HG02973 (cell line): Measurements from ENCODE around the gene ZNF467.

Experiments used
- ATAC-seq: cut with Tn5 transposase; IDR thresholded peaks from one replicate; pipeline ENCODE4 v1.9.1; 2021; ENCODE audit warnings: moderate library complexity; ENCODE audit not compliant: unreplicated experiment

The ZNF467 gene

GRCh38 chr7:149809215-149809614 lies 35.8 kb upstream of the ZNF467 start:
- ATAC-seq, result no peak

- ATAC-seq, result no peak
Measured at GRCh38 chr7:149808311-149808710, 34.9 kb upstream of the ZNF467 start.

- ATAC-seq, result no peak
Measured at GRCh38 chr7:149806726-149807125, 33.3 kb upstream of the ZNF467 start.

GRCh38 chr7:149804106-149804505 lies 30.7 kb upstream of the ZNF467 start:
- no peak for ATAC-seq

DNA sequence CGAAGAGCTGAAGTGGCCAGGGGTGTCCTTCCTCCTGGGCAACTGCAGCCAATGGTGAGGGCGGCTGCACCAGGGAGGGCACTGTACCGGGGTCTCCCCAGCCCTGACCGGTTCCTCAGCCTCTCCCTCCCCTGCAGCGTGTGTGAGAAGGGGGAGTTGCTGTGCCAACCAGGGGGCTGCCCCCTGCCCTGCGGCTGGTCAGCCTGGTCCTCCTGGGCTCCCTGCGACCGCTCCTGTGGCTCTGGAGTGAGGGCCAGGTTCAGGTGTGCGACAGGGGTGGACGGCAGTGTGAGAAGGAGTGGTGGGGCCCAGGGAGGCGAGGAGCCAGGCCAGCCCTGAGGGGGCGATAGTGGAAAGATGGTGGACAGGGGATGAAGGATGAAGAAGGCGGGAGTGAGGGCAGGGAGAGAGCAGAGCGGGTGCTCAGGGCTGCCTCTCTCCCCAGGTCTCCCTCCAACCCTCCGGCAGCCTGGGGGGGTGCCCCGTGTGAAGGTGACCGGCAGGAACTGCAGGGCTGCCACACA lies 30.2 kb upstream of the ZNF467 start:
- ATAC-seq, result no peak

DNA sequence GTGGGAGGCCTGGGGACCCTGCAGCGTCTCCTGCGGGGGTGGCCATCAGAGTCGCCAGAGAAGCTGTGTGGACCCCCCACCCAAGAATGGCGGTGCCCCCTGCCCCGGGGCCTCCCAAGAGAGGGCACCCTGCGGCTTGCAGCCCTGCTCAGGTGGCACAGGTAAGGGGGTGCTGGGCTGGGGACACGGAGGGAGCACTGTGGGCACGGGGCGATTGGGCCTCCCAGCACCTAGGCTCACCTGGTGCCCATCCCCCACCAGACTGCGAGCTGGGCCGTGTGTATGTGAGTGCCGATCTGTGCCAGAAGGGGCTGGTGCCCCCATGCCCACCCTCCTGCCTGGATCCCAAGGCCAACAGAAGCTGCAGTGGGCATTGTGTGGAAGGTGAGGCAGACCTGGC lies 29.6 kb upstream of the ZNF467 start:
- no peak for ATAC-seq

GRCh38 chr7:149801816-149802215 lies 28.4 kb upstream of the ZNF467 start:
- no peak for ATAC-seq

GRCh38 chr7:149801002-149801566 lies 27.7 kb upstream of the ZNF467 start:
- ATAC-seq, result no peak

DNA sequence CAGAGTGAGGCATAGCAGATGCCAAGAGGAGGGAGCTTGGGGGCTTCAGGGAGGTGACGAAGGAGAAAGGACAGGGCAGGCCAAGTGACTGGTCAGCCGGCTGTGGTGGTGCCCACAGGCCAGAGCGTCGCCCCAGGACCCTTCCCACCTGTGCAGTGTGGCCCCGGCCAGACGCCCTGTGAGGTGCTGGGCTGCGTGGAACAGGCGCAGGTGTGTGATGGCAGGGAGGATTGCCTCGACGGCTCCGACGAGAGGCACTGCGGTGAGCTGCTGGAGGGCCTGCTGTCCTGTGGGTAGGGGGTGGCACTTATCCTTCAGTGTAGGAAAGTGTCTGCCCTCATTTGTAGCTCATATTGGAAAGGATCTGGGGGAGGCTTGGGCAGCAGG lies 26.8 kb upstream of the ZNF467 start:
- ATAC-seq, result no peak

- no peak for ATAC-seq
Measured at GRCh38 chr7:149799397-149800168, 26.2 kb upstream of the ZNF467 start.

GRCh38 chr7:149797771-149798170 lies 24.4 kb upstream of the ZNF467 start:
- ATAC-seq, result no peak

DNA sequence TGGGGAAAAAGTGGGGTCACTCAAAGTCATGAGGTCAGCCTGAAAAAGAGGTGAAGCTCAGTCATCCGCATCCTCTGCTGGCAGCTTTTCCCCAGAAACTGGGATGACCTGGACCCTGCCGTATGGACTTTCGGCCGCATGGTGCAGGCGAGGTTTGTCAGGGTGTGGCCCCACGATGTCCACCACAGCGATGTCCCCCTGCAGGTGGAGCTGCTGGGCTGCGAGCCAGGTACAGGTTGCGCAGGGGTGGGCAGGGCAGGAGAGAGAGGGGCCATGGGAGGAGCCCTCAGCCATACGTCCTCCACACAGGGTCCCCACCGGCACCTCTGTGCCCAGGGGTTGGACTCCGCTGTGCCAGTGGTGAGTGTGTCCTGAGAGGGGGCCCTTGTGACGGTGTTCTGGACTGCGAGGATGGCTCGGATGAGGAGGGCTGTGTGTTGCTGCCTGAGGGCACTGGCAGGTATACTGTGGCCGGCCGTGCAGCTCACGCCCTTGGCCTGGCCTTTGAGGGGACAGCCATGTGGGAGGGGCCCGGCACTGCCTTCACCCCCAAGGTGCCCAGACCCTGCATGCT lies 23.0 kb upstream of the ZNF467 start:
- no peak for ATAC-seq

- no peak for ATAC-seq
Measured at GRCh38 chr7:149795126-149795525, 21.7 kb upstream of the ZNF467 start.

GRCh38 chr7:149794661-149795060 lies 21.3 kb upstream of the ZNF467 start:
- ATAC-seq, result no peak

GRCh38 chr7:149793261-149793660 lies 19.9 kb upstream of the ZNF467 start:
- ATAC-seq, result no peak

GRCh38 chr7:149792220-149792595 lies 18.8 kb upstream of the ZNF467 start:
- ATAC-seq, result no peak

DNA sequence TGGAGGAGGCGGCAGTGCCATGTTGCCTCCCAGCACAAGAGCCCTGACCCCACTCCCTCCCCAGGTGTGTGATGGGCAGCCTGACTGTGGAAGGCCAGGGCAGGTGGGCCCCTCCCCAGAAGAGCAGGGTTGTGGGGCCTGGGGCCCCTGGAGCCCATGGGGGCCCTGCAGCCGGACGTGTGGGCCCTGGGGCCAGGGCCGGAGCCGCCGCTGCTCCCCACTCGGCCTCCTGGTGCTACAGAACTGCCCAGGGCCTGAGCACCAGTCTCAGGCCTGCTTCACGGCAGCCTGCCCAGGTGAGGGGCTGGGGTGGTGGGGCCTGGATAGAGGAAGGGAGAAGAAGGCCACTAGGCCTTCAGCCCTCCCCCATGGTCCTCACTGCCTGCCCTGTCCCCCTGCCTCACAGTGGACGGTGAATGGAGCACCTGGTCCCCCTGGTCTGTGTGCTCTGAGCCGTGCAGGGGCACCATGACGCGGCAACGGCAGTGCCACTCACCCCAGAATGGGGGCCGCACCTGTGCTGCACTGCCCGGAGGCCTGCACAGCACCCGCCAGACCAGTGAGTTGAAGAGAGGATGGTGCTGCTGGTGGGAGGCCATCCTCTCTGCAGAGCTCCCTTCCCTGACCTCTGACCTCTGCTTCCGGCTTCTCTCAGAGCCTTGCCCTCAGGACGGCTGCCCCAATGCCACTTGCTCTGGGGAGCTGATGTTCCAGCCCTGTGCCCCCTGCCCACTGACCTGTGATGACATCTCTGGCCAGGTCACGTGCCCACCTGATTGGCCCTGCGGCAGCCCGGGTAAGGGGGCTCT lies 18.2 kb upstream of the ZNF467 start:
- no peak for ATAC-seq

DNA sequence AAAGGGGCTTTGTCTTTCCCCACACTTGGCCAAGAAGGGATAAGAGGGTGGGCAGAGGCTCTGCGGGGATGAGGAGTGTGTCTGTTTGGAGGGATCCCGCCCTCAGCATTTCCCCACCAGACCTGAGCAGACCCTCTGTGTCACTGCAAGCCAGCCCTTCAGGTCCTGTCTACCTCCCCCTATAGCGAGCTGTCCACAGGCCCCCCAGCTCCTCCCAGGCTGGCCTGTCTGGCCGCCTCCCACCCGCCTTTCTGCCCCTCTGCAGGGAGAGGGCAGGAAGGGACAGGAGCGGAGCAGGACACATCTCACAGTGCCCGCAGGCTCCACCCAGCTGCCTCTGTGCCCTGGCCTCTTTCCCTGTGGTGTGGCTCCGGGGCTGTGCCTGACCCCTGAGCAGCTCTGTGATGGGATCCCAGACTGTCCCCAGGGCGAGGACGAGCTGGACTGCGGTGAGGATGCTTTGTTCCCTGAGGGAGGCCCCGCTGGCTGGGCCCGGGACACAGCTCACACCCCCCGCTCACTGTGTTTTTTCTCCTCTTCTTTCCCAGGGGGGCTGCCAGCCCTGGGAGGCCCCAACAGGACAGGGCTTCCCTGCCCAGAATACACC lies 17.5 kb upstream of the ZNF467 start:
- no peak for ATAC-seq

DNA sequence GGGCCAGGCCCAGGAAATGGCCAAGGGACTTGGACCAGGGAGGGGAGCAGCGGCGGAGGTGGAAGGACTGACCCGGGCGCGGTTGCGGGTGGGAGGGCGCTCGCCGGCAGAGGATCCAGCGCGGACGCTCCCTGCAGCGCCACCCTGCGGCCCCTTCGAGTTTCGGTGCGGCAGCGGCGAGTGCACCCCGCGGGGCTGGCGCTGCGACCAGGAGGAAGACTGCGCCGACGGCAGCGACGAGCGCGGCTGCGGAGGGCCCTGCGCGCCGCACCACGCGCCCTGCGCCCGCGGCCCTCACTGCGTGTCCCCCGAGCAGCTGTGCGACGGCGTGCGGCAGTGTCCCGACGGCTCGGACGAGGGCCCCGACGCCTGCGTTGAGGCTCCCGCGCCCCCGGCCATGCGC lies 16.8 kb upstream of the ZNF467 start:
- no peak for ATAC-seq

GRCh38 chr7:149789101-149789500 lies 15.7 kb upstream of the ZNF467 start:
- no peak for ATAC-seq

DNA sequence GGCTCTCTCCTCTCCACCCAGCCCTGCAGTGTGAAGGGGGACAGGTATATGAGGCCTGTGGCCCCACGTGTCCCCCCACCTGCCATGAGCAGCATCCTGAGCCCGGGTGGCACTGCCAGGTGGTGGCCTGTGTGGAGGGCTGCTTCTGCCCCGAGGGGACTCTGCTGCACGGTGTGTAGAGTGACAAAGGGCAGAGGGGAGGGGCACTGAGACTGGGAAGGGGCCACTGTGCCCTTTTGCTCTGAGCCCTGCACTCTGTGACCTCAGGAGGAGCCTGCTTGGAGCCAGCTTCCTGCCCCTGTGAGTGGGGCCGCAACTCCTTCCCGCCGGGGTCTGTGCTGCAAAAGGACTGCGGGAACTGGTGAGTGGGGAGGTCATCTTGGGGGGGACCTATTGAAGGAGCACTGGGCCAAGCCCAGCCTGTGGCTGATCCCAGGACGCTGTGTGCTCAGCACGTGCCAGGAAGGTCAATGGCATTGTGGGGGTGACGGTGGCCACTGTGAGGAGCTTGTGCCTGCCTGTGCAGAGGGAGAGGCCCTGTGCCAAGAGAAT lies 15.0 kb upstream of the ZNF467 start:
- no peak for ATAC-seq
